Heart right ventricle (tissue), 16 donors: ENCODE measurements around the gene STK24. TPM values are rescaled to one million over a fixed set of nuclear protein-coding genes. Genes with fewer than 3 reads are reported as not detected.

Experiments used
- ATAC-seq, 8 donors: fragments of 200-7000 bp; cut with Tn5 transposase; one replicate each; pipeline ENCODE4 v1.9.1; 2020; ENCODE audit warnings: mild to moderate bottlenecking in 8 of 8, moderate library complexity in 8 of 8, moderate number of reproducible peaks in 1 of 8
- DNase-seq, 2 donors: peaks; one replicate each; pipeline ENCODE4 v3.0.0-alpha.2; 2020
- H3K27ac ChIP-seq, 10 donors: fragments of 200-600 bp; sonication (generic) in 2 of 10; one replicate each; pipeline versions ENCODE4 v1.5.0 to v1.8.0; 2020 to 2022; ENCODE audit warnings: mild to moderate bottlenecking in 3 of 10
- H3K27me3 ChIP-seq, 7 donors: fragments of 200-600 bp; one replicate each; pipeline ENCODE4 v1.8.0; 2021 to 2022; ENCODE audit warnings: mild to moderate bottlenecking in 2 of 7
- H3K36me3 ChIP-seq, 9 donors: fragments of 200-600 bp; sonication (generic) in 1 of 9; one replicate each; pipeline versions ENCODE4 v1.5.0 to v1.8.0; 2020 to 2022; ENCODE audit warnings: mild to moderate bottlenecking in 2 of 9
- H3K4me1 ChIP-seq, 9 donors: fragments of 200-600 bp; sonication (generic) in 1 of 9; one replicate each; pipeline versions ENCODE4 v1.5.0 to v1.8.0; 2020 to 2022; ENCODE audit warnings: mild to moderate bottlenecking in 4 of 9
- H3K4me3 ChIP-seq, 10 donors: fragments of 200-600 bp; sonication (generic) in 2 of 10; one replicate each; pipeline versions ENCODE4 v1.5.0 to v1.8.0; 2020 to 2022; ENCODE audit warnings: mild to moderate bottlenecking in 7 of 10, moderate library complexity in 2 of 10
- H3K9me3 ChIP-seq, 11 donors: fragments of 200-600 bp in 10 of 11; sonication (generic) in 2 of 11; one replicate each; pipeline versions ENCODE4 v1.5.0 to v1.8.0; 2013 to 2022; ENCODE audit warnings: mild to moderate bottlenecking in 2 of 11, control low read depth in 1 of 11, moderate library complexity in 1 of 11
- WGBS, 2 donors: extraction: QIAGEN DNeasy Blood & Tissue Kit; methylation state at CpG; one replicate each; pipeline ENCODE4 v1.1.7; 2013; ENCODE audit warnings: inconsistent platforms in 1 of 2; 5-methylcytosine and 5-hydroxymethylcytosine counted together
- intact Hi-C, 10 donors: fragments of 100-400 bp; cut with DNase I; formaldehyde crosslinking; loops; one replicate each; pipeline versions ENCODE4 v1.11.1 to v1.14.2; 2022
- polyA plus RNA-seq, 2 donors: library from polyadenylated mRNA; stranded (reverse); fragments of 200-250 nt; gene quantifications; one replicate each; pipeline ENCODE4 v1.2.3, GENCODE V29; 2013
- total RNA-seq, 10 donors: library from RNA; stranded (reverse); fragmentation: NEBNext Ultra II Directional in 3 of 10; extraction: Animal tissue kit (Norgen Biotek cat#: 25700) in 3 of 10; gene quantifications; one replicate each; pipeline versions ENCODE4 v1.2.1 to v1.2.4, GENCODE V29; 2021 to 2023
- TF ChIP-seq, protein P1 (sequence below), 9 donors: fragments of 200-600 bp; sonication (generic) in 2 of 9; IDR thresholded peaks; one replicate each; pipeline versions ENCODE4 v1.5.0 to v1.8.0; 2021 to 2022; ENCODE audit warnings: antibody characterized with exemption in 9 of 9, mild to moderate bottlenecking in 5 of 9, moderate library complexity in 1 of 9
- donor health status: Arrhythmogenic right ventricular cardiomyopathy.
- donor health status: ischemic (EF 13 %, LVEDD 7.1; RV severe dilation, severe dysfunction).
- donor health status: healthy with polysubstance abuse.
- donor health status: DM: no; HTN: yes; CAD: no.
- donor health status: DM: no; HTN: no; CAD: no.
- donor health status: ischemic (EF 25% LVEDD 6.9; RV normal size, moderate dysfunction).
- donor health status: ischemic (EF 25% LVEDD 5.7; RV mildly dilated, moderate dysfunction).
- donor health status: healthy.
- donor health status: DM: yes; HTN: yes; CAD: no.
- donor health status: Ischemic cardiomyopathy.
- donor health status: ischemic (EF 35%, LVEDD 5.7; RV mildly dilated, moderate dysfunction).
- donor health status: nonischemic (EF 11% LVEDD 7.7; RV severe dilation, severe dysfunction).
- donor health status: DM: yes; HTN: yes; CAD: no.
- donor health status: PGD.
- donor health status: ischemic (EF 29% LVEDD 5.4; RV normal size, mild dysfunction).
- donor health status: nonischemic (EF 23%, LVEDD 6.1; RV moderate dilation, normal function).

STK24 gene
- total and polyA plus RNA-seq, 12 donors: 20.8 to 72.9 (median 61.5) TPM

GRCh38 chr13:98532254-98532653, 44.7 kb downstream of the STK24 start:
- Histone ChIP-seq H3K9me3 (no peaks in the 10 kb centered on the region), H3K4me1 (peaks cover 11 to 91% (median 53%) of the 10 kb centered on the region in 9 donors), H3K27me3 (no peaks in the 10 kb centered on the region), H3K4me3 (no peak overlapping the region), H3K27ac (no peak overlapping the region), H3K36me3 (no peaks in the 10 kb centered on the region)
- 95 to 100% methylated on average over 3 of the region's 3 CpGs for WGBS, 2 donors
- intact Hi-C loops: no loop called here
- no peak for DNase-seq
- TF ChIP-seq, protein P1, sequence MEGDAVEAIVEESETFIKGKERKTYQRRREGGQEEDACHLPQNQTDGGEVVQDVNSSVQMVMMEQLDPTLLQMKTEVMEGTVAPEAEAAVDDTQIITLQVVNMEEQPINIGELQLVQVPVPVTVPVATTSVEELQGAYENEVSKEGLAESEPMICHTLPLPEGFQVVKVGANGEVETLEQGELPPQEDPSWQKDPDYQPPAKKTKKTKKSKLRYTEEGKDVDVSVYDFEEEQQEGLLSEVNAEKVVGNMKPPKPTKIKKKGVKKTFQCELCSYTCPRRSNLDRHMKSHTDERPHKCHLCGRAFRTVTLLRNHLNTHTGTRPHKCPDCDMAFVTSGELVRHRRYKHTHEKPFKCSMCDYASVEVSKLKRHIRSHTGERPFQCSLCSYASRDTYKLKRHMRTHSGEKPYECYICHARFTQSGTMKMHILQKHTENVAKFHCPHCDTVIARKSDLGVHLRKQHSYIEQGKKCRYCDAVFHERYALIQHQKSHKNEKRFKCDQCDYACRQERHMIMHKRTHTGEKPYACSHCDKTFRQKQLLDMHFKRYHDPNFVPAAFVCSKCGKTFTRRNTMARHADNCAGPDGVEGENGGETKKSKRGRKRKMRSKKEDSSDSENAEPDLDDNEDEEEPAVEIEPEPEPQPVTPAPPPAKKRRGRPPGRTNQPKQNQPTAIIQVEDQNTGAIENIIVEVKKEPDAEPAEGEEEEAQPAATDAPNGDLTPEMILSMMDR (IDR thresholded peaks at IDR 0.05): no peak
- ATAC-seq: no peak

DNA sequence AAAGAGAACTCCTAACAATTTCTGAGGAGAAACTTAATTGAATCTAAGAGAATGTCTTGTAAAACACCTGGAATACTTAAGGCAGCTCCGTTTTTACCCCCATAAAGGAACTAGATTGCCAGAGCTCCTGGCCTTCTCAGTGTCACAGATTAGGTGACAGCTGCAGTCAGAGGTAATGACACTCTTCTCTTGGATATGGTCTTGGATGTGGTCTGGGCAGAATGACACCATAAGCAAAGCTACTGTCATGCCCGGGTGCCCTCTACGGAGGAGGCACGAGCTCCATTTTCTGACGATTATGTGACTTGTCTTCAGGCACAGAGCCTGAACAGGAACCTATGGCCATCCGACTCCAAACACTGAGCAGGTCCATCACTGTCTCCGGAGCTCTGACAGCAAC, 46.7 kb downstream of the STK24 start:
- TF ChIP-seq, protein P1 (IDR thresholded peaks at IDR 0.05): no peak
- no peaks in the 10 kb centered on the region for H3K36me3 ChIP-seq
- DNase-seq (no peak), ATAC-seq (no peak)
- H3K4me1 ChIP-seq: peaks cover 7 to 77% (median 42%) of the 10 kb centered on the region in 9 donors
- H3K27ac ChIP-seq: no peak overlapping the region
- H3K9me3 ChIP-seq: no peaks in the 10 kb centered on the region
- no peak overlapping the region for H3K4me3 ChIP-seq
- intact Hi-C loops: no loop called here
- H3K27me3 ChIP-seq: no peaks in the 10 kb centered on the region
- 83 to 88% methylated on average over 7 of the region's 7 CpGs for WGBS, 2 donors

DNA sequence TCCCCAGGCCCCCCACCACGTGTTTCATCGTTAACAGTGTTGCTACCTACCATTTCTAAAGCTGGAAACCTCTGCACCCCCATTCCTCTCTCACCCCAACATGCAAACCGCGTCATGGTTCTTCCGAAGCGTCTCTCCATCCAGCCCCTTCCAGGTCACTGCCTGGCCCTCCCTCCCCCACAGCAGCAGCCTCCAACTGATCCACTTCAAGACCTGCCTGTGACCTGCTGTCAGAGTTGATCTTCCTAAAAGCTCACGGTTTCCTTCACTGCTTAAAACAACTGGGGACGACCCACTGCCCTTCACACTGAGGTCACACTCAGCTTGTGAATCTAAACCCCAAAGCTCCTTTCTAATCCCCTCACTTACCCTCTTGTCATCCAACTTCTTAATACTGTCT, 47.7 kb downstream of the STK24 start:
- Histone ChIP-seq H3K27me3 (no peaks in the 10 kb centered on the region), H3K27ac (no peak overlapping the region), H3K9me3 (no peaks in the 10 kb centered on the region), H3K4me1 (peaks cover 16 to 78% (median 53%) of the 10 kb centered on the region in 9 donors), H3K4me3 (no peak overlapping the region), H3K36me3 (no peaks in the 10 kb centered on the region)
- DNase-seq (no peak), ATAC-seq (no peak)
- intact Hi-C loops: no loop called here
- 92 to 94% methylated on average over 8 of the region's 8 CpGs for WGBS, 2 donors
- TF ChIP-seq, protein P1 (IDR thresholded peaks at IDR 0.05): no peak

GRCh38 chr13:98528663-98529064, 48.2 kb downstream of the STK24 start:
- H3K27ac ChIP-seq: no peak overlapping the region
- H3K4me1 ChIP-seq: peaks cover 20 to 78% (median 58%) of the 10 kb centered on the region in 9 donors
- TF ChIP-seq, protein P1 (IDR thresholded peaks at IDR 0.05): no peak
- H3K9me3 ChIP-seq: no peaks in the 10 kb centered on the region
- no peaks in the 10 kb centered on the region for H3K36me3 ChIP-seq
- WGBS, 2 donors: 31 to 40% methylated on average over 8 of the region's 8 CpGs
- ATAC-seq (peak; percentile 52 to 88 (median 74)), DNase-seq (no peak)
- intact Hi-C loops: no loop called here
- H3K4me3 ChIP-seq: no peak overlapping the region
- H3K27me3 ChIP-seq: no peaks in the 10 kb centered on the region
